ENCODE measurements around the gene SEC16A.

The SEC16A gene

GRCh38 chr9:136395345-136396218 lies 87.3 kb downstream of the SEC16A start:
- no peak for DNase-seq

- DNase-seq = no peak
Measured at GRCh38 chr9:136395020-136395340, 87.9 kb downstream of the SEC16A start.

- no peak for DNase-seq
Measured at GRCh38 chr9:136394312-136395019, 88.4 kb downstream of the SEC16A start.

GRCh38 chr9:136393531-136393930 lies 89.3 kb downstream of the SEC16A start:
- no peak for DNase-seq

GRCh38 chr9:136392538-136393449 lies 90.0 kb downstream of the SEC16A start:
- DNase-seq = no peak

- DNase-seq = no peak
Measured at GRCh38 chr9:136391737-136392537, 90.9 kb downstream of the SEC16A start.

Measured in activated CD8-positive, alpha-beta memory T cell treated with anti-CD3 and anti-CD28 coated beads, Interleukin-2, amount 50 U/mL, for 4 hours (primary cell).